Measurements from ENCODE around the gene AACS.

- TF ChIP-seq REST (IDR thresholded peaks at IDR 0.05; ENCODE audit: insufficient read depth in 1 of 2, low read depth in 2 of 2, low read length in 2 of 2) (no peak), TAF1 (IDR thresholded peaks at IDR 0.05; ENCODE audit: borderline replicate concordance, insufficient read depth, low read length) (no peak), POLR2AphosphoS5 (IDR thresholded peaks at IDR 0.05; ENCODE audit: low read depth, low read length) (no peak), SIN3A (IDR thresholded peaks at IDR 0.05; ENCODE audit: borderline replicate concordance, insufficient read depth, low read length) (no peak), FOXP2 (optimal IDR thresholded peaks at IDR 0.05; ENCODE audit: borderline replicate concordance, extremely low read depth, extremely low read length, insufficient read depth) (no peak)
These were observed 4.9 kb downstream of the AACS start for GRCh38 chr12:125070112-125070511.

Measured in PFSK-1 (cell line).